HEK293T (cell line): ENCODE measurements around the gene VAT1L.

Source experiments
- ARNT ChIP-seq: fragments of 450-650 bp; IDR thresholded peaks from 2 replicates; pipeline ENCODE4 v1.6.1; 2017; ENCODE audit warnings: mild to moderate bottlenecking
- BHLHE40 ChIP-seq: fragments of 450-650 bp; IDR thresholded peaks from 2 replicates; pipeline ENCODE4 v1.6.1; 2016; ENCODE audit warnings: mild to moderate bottlenecking, moderate library complexity, borderline replicate concordance
- CTBP1 ChIP-seq: fragments of 450-650 bp; IDR thresholded peaks from 2 replicates; pipeline ENCODE4 v1.6.1; 2016; ENCODE audit warnings: borderline replicate concordance
- ELF4 ChIP-seq: fragments of 450-650 bp; IDR thresholded peaks from 2 replicates; pipeline ENCODE4 v1.6.1; 2017; ENCODE audit warnings: antibody characterized with exemption
- FOXA1 ChIP-seq: fragments of 450-650 bp; IDR thresholded peaks from 2 replicates; pipeline ENCODE4 v1.6.1; 2016; ENCODE audit warnings: mild to moderate bottlenecking
- FOXK2 ChIP-seq: fragments of 450-650 bp; IDR thresholded peaks from 2 replicates; pipeline ENCODE4 v1.6.1; 2016; ENCODE audit warnings: mild to moderate bottlenecking
- FOXM1 ChIP-seq: fragments of 450-650 bp; IDR thresholded peaks from 2 replicates; pipeline ENCODE4 v1.6.1; 2017; ENCODE audit warnings: mild to moderate bottlenecking, borderline replicate concordance
- LEF1 ChIP-seq: fragments of 450-650 bp; IDR thresholded peaks from 2 replicates; pipeline ENCODE4 v1.6.1; 2017; ENCODE audit warnings: mild to moderate bottlenecking, borderline replicate concordance
- SP1 ChIP-seq: fragments of 450-650 bp; IDR thresholded peaks from 2 replicates; pipeline ENCODE4 v1.6.1; 2017
- SUZ12 ChIP-seq: fragments of 450-650 bp; IDR thresholded peaks from 2 replicates; pipeline ENCODE4 v1.6.1; 2016; ENCODE audit warnings: mild to moderate bottlenecking
- ZNF384 ChIP-seq: fragments of 450-650 bp; IDR thresholded peaks from 2 replicates; pipeline ENCODE4 v1.6.1; 2016

DNA sequence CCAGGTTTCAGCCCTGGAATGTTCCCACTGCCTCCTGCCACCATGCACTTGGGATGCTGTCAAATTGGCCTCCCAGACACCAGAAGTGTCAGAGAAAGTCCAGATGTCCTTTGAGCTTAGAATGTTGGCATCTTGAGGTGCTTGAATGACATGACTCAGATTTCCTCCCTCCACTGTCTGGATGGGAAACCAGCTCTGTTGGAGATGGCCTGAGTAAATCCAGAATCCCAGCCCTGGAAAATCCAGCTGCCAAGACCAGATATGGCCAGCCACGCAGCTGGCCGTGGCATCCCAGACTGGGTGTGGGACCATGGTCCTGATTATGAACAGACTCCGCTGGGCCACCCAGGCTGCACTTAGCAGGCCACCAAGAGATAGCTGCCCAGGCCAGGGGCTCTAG lies 177.0 kb downstream of the VAT1L start:
- TF ChIP-seq ARNT (no peak), FOXM1 (no peak), SP1 (no peak), FOXK2 (no peak), BHLHE40 (no peak), SUZ12 (no peak), FOXA1 (no peak), ELF4 (no peak), CTBP1 (no peak), LEF1 (no peak), ZNF384 (no peak)
